ENCODE measurements around the gene TRIM34.
"Not testable (repeated sequence)": the region's sequence is repeated elsewhere in the genome, so short reads cannot be mapped to it uniquely, and the experiment has no call there.

The TRIM34 gene

DNA sequence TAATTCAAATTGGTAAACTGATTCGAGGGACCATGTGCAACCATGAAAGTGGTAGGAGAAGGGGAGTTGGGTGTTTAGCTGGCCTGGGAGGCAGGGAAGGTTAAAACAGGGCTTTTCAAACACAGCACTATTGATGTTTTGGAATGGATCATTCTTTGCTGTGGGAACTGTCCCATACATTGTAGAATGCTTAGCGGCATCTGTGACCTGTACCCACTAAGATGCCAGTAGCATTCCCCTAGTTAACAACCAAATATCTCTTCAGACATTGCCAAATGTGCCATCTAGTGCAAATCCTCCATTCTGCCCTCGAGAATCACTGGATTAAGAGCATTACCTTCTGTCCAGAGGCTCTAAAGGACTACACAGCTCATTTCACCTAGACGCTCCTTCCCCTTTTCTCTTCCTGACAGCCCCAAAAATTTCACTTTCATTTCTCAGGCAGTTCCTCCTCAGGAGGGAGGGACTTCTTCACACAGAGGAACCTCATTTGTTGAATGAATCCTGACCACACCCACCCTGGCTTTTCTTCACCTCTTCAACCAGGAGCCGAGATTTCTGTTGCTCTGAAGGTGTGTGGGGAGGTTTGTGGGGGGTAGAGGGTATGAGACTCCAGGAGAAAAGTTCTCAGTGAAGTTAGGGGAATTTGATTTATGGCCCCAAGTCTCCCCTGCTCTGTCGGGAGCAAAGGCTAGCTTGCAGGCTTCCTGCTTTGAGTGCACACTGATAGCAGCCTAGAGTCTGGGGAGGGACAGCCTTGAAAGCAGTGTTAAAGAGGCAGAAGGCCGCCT lies at the start of gene TRIM34:
Gene TRIM34, plus strand, starts transcription at position 513 of the 791 bp plus-strand sequence. CDS start 7,331 bp downstream, outside the sequence.
- peak; percentile 31 to 55 for DNase-seq (ENCODE audit: low read depth in 2 of 2)

- no peak for DNase-seq (ENCODE audit: low read depth in 2 of 2)
Observed at GRCh38 chr11:5575152-5575551, 49.6 kb upstream of the TRIM34 start.

DNA sequence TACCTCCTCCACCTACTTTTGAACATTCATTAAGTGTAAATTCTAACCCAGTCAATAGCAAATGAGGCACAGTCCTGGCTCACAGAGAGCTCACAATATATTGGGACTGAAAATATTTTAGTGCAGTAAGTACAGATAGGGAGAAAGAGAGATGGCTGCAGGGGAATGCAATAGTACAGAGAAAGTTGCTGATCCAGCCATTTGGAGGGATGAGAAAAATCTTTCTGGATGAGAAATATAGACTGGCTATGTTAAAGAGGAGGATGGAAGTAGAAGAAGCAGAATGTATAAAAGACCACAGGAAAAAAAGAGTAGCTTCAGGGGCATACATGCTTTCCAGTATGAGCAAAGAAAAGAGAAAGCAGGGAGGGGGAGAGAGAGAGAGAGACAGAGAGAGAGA lies 47.7 kb upstream of the TRIM34 start:
- DNase-seq (ENCODE audit: low read depth in 2 of 2) = no peak

DNA sequence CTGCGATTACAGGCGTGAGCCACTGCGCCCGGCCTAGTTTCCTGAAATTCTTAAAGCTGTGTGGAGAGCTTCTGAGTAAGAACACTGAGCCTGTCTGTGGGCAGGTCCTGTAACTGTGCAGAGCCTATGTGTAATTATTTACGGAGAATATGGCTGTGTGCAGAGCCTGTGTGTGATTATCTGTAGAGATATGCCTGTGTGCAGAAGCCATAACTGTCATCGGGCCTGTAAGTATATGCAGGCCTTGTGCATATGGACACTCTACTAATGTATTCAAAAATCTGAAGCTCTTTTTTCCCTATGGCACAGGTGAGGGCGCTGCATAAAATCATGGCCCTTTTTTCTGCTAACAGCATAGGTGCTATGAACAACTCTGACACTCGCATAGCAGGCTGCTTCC lies 44.2 kb upstream of the TRIM34 start, which contains the start of gene OR52B6:
Gene OR52B6, plus strand, starts transcription at position 301 of the 400 bp plus-strand sequence. Its CDS starts 0 bp downstream, at position 301.
- no peak for DNase-seq (ENCODE audit: low read depth in 2 of 2)

DNA sequence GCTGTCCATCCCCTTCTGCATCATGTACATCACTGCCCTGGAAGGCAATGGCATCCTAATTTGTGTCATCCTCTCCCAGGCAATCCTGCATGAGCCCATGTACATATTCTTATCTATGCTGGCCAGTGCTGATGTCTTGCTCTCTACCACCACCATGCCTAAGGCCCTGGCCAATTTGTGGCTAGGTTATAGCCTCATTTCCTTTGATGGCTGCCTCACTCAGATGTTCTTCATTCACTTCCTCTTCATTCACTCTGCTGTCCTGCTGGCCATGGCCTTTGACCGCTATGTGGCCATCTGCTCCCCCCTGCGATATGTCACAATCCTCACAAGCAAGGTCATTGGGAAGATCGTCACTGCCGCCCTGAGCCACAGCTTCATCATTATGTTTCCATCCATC lies 43.8 kb upstream of the TRIM34 start:
- no peak for DNase-seq (ENCODE audit: low read depth in 2 of 2)

DNA sequence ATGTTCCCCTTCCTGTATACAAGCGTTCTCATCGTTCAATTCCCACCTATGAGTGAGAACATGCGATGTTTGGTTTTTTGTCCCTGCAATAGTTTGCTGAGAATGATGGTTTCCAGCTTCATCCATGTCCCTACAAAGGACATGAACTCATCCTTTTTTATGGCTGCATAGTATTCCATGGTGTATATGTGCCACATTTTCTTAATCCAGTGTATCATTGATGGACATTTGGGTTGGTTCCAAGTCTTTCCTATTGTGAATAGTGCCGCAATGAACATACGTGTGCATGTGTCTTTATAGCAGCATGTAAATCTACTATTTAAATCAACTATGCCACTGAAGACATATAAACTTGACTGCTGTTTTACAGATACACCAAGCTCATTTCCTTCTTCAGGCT lies 40.3 kb upstream of the TRIM34 start:
- not testable (repeated sequence) for DNase-seq (ENCODE audit: low read depth in 2 of 2)

DNA sequence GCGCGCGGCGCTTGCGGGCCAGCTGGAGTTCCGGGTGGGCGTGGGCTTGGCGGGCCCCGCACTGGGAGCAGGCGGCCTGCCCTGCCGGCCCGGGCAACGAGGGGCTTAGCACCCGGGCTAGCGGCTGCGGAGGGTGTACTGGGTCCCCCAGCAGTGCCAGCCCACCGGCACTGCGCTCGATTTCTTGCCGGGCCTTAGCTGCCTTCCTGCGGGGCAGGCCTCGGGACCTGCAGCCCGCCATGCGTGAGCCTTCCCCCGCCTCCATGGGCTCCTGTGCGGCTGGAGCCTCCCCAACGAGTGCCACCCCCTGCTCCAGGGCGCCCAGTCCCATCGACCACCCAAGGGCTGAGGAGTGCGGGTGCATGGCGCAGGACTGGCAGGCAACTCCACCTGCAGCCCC lies 34.9 kb upstream of the TRIM34 start:
- not testable (repeated sequence) for DNase-seq (ENCODE audit: low read depth in 2 of 2)

DNA sequence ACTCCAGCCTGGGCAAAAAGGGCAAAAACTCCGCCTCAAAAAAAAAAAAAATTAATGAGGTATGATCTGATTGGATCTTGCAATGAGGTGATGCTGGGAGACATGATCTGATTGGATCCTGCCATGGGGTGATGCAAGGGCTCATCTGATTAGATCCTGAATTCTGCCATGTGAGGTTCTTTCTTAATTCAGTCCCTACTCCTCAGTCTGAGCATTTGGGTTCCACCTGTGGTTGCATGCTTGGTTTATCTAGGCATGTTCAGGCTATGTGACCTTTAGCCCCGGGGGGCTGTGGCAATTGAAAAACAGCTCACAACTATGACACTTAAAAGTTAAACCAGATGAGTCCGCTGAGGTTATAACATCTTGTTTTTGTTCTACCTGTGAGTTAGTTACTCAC lies 33.2 kb upstream of the TRIM34 start:
- no peak for DNase-seq (ENCODE audit: low read depth in 2 of 2)

DNA sequence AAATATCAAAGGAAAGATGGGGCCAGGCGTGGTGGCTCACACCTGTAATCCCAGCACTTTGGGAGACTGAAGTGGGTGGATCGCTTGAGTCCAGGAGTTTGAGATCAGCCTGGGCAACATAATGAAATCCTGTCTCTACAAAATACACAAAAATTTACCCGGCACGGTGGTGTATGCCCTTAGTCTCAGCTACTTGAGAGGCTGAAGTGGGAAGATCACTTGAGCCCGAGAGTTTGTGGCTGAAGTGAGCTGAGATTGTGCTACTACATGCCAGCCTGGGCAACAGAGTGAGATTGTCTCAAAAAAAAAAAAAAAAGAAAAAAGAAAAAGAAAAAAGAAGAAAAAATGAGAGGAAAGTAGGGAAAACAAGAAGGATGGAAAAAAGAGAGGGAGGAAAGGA lies 32.2 kb upstream of the TRIM34 start:
- DNase-seq (ENCODE audit: low read depth in 2 of 2) = no peak

- DNase-seq (ENCODE audit: low read depth in 2 of 2) = no peak
Observed at GRCh38 chr11:5593146-5593545, 31.7 kb upstream of the TRIM34 start.

- DNase-seq (ENCODE audit: low read depth in 2 of 2) = no peak
Observed at GRCh38 chr11:5596607-5597201, 28.1 kb upstream of the TRIM34 start, which contains the start of gene TRIM6. Gene TRIM6, plus strand, starts transcription at chr11:5596637. Its CDS starts 261 bp downstream, at chr11:5596898.

GRCh38 chr11:5597953-5598352 lies 26.8 kb upstream of the TRIM34 start:
- DNase-seq (ENCODE audit: low read depth in 2 of 2) = no peak

GRCh38 chr11:5600374-5600851 lies 24.4 kb upstream of the TRIM34 start:
- peak; percentile 5 to 31 for DNase-seq (ENCODE audit: low read depth in 2 of 2)

- not testable (repeated sequence) for DNase-seq (ENCODE audit: low read depth in 2 of 2)
Observed at GRCh38 chr11:5602791-5603190, 22.0 kb upstream of the TRIM34 start.

- DNase-seq (ENCODE audit: low read depth in 2 of 2) = no peak
Observed at GRCh38 chr11:5603326-5603725, 21.5 kb upstream of the TRIM34 start.

DNA sequence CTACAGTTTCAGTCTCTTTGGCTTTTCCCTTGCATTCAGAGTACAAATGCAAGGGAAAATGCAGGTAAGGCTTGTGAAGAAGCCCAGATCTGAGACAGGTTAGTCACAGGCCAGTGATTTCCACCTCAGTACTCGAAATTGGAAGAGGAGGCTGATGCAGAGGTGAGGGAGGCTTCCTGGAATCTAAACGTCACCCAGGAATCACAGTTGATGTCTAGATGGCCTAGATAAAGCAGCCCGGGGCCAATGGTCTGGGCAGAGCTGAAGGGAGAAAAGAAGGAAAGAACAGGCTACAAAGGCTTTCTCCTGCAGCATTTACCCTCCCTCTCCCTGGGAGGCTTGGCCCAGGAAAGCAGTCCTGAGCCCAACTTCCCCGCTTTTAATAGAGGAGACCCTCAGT lies 19.9 kb upstream of the TRIM34 start:
- no peak for DNase-seq (ENCODE audit: low read depth in 2 of 2)

- no peak for DNase-seq (ENCODE audit: low read depth in 2 of 2)
Observed at GRCh38 chr11:5605849-5606248, 19.0 kb upstream of the TRIM34 start.

DNA sequence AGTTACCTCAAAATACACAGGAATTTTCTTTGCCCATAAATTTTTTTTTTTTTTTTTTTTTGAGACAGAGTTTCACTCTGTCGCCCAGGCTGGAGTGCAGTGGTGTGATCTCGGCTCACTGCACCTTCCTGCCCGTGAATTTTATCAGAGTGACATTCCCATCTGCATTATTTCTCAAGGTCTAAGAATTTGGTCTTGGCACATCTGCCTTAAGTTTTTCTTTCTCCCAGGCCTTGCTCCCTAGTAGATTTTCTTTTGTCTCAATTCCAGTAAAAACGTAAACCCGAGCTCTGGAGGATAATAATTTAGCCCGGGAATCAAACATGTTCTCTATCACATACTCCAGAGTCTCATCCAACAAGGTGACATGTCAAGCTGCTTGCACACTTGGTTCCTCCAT lies 16.0 kb upstream of the TRIM34 start:
- DNase-seq (ENCODE audit: low read depth in 2 of 2) = no peak

GRCh38 chr11:5610446-5610845 lies 14.4 kb upstream of the TRIM34 start:
- no peak for DNase-seq (ENCODE audit: low read depth in 2 of 2)

DNA sequence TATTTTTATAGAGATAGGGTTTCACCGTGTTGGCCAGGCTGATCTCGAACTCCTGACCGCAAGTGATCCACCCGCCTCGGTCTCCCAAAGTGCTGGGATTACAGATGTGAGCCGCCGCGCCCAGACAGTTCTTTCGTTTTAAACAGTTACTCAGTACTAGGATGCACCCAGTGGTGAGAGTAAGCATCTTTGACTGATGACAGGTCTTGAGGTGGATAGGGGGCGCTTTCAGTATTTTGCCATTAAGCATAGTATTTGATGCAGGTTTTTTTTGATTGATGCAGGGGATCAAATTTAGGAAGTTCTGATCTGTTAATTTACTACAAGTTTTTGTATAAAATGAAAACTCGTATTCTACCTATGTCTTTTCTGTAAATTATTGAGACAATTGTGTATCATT lies 13.2 kb upstream of the TRIM34 start:
- DNase-seq (ENCODE audit: low read depth in 2 of 2) = no peak

- no peak for DNase-seq (ENCODE audit: low read depth in 2 of 2)
Observed at GRCh38 chr11:5618807-5619206, 6.0 kb upstream of the TRIM34 start.

DNA sequence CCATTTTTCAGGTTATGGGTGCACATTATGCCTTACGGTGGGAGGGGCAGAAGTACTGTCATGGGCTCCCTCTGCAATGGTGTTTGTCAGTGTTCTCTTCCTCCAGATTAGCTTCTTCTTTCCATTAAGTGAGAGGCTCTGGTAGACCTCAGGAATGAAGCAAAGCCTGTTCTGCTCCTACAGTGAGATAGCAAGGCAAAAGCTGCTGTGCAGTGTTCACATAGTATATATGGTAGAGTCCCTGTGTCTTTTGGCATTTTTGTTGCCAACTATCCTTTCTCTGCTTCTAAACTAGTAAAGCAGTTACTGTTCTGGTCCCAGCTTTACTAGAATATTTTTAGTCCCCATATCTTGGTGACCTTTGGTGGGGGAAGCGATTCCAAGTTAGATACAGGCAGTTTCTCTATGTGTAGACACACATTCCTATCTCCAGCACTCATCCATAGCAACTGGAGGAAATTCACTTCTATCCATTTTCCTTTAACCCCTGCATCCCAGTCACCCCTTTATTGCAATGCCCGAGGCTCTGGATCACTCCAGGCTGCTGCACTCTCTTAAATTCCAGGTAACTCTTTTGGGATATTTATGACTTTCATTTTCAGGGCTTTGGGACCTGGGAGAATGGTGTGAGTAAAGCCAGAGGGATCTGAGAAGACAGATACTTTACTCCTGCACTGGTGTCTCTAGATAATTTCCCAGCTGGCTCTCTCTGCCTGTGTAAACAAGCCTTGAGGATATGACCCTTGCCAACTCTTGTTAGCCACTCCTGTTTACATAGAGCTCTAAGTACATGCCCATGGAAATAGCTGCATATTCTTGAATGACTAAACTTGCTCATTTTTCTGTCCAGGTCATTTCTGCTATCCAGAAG lies 3.9 kb upstream of the TRIM34 start:
- DNase-seq (ENCODE audit: low read depth in 2 of 2) = no peak
